Stimulated activated naive CD8-positive, alpha-beta T cell treated with anti-CD3 and anti-CD28 coated beads, Interleukin-15, Interleukin-2, amounts not matched to agents 100 ng/mL and 50 ng/mL, for 24 hours (primary cell): ENCODE results near the gene KRT83.
"Not testable (repeated sequence)": the region's sequence is repeated elsewhere in the genome, so short reads cannot be mapped to it uniquely, and the experiment has no call there.

Experiments used
- H3K27ac Mint-ChIP-seq: one replicate; pipeline ENCODE4 v1.8.0; 2021; ENCODE audit warnings: mild to moderate bottlenecking, mixed read lengths
- H3K27me3 Mint-ChIP-seq: one replicate; pipeline ENCODE4 v1.8.0; 2021; ENCODE audit warnings: mixed read lengths
- H3K36me3 Mint-ChIP-seq: one replicate; pipeline ENCODE4 v1.8.0; 2021; ENCODE audit warnings: low read depth, mixed read lengths
- H3K4me1 Mint-ChIP-seq: one replicate; pipeline ENCODE4 v1.8.0; 2021; ENCODE audit warnings: low read depth, mixed read lengths
- H3K4me3 Mint-ChIP-seq: one replicate; pipeline ENCODE4 v1.8.0; 2021; ENCODE audit warnings: mild to moderate bottlenecking, mixed read lengths
- H3K9me3 Mint-ChIP-seq: one replicate; pipeline ENCODE4 v1.8.0; 2021; ENCODE audit warnings: mixed read lengths

KRT83 gene

GRCh38 chr12:52298677-52299190, 22.5 kb downstream of the KRT83 start:
- Mint-ChIP-seq H3K27me3 (peaks cover 9% of the 10 kb centered on the region), H3K4me3 (no peak overlapping the region), H3K4me1 (no peaks in the 10 kb centered on the region), H3K36me3 (no peaks in the 10 kb centered on the region), H3K9me3 (no peaks in the 10 kb centered on the region), H3K27ac (no peak overlapping the region)

- Mint-ChIP-seq H3K4me1 (no peaks in the 10 kb centered on the region), H3K36me3 (no peaks in the 10 kb centered on the region), H3K9me3 (no peaks in the 10 kb centered on the region), H3K27ac (no peak overlapping the region), H3K4me3 (no peak overlapping the region), H3K27me3 (peaks cover 9% of the 10 kb centered on the region)
These were observed 24.5 kb downstream of the KRT83 start for GRCh38 chr12:52296572-52297215.

- H3K36me3 Mint-ChIP-seq: no peaks in the 10 kb centered on the region
- no peak overlapping the region for H3K27ac Mint-ChIP-seq
- no peaks in the 10 kb centered on the region for H3K9me3 Mint-ChIP-seq
- peaks cover 12% of the 10 kb centered on the region for H3K27me3 Mint-ChIP-seq
- H3K4me3 Mint-ChIP-seq: no peak overlapping the region
- no peaks in the 10 kb centered on the region for H3K4me1 Mint-ChIP-seq
These were observed 25.5 kb downstream of the KRT83 start for GRCh38 chr12:52295663-52296062.

GRCh38 chr12:52294803-52295202, 26.4 kb downstream of the KRT83 start:
- H3K4me1 Mint-ChIP-seq: no peaks in the 10 kb centered on the region
- H3K27ac Mint-ChIP-seq: no peak overlapping the region
- no peaks in the 10 kb centered on the region for H3K9me3 Mint-ChIP-seq
- H3K4me3 Mint-ChIP-seq: no peak overlapping the region
- no peaks in the 10 kb centered on the region for H3K36me3 Mint-ChIP-seq
- H3K27me3 Mint-ChIP-seq: peaks cover 12% of the 10 kb centered on the region

GRCh38 chr12:52293926-52294325, 27.3 kb downstream of the KRT83 start:
- Mint-ChIP-seq H3K9me3 (no peaks in the 10 kb centered on the region), H3K27ac (no peak overlapping the region), H3K27me3 (peaks cover 5% of the 10 kb centered on the region), H3K36me3 (no peaks in the 10 kb centered on the region), H3K4me3 (no peak overlapping the region), H3K4me1 (no peaks in the 10 kb centered on the region)

- H3K9me3 Mint-ChIP-seq: no peaks in the 10 kb centered on the region
- peaks cover 4% of the 10 kb centered on the region for H3K27me3 Mint-ChIP-seq
- H3K36me3 Mint-ChIP-seq: no peaks in the 10 kb centered on the region
- no peak within 1 kb of the TSS for H3K4me3 Mint-ChIP-seq
- H3K4me1 Mint-ChIP-seq: peaks cover 7% of the 10 kb centered on the region
- no peak within 1 kb of the TSS for H3K27ac Mint-ChIP-seq
These were observed 29.8 kb downstream of the KRT83 start, which contains the start of gene KRT81 for GRCh38 chr12:52291267-52291935. Gene KRT81, minus strand, starts transcription at chr12:52291534. Its CDS starts 69 bp downstream, at chr12:52291465.

- H3K9me3 Mint-ChIP-seq, H3K27me3 Mint-ChIP-seq, H3K4me3 Mint-ChIP-seq, H3K36me3 Mint-ChIP-seq, H3K27ac Mint-ChIP-seq, H3K4me1 Mint-ChIP-seq: not testable (repeated sequence)
These were observed 30.6 kb downstream of the KRT83 start for GRCh38 chr12:52290483-52291134.

GRCh38 chr12:52287816-52288805, 33.1 kb downstream of the KRT83 start:
- peak overlapping the region; percentile 0 for H3K27ac Mint-ChIP-seq

GRCh38 chr12:52286857-52287785, 34.1 kb downstream of the KRT83 start:
- not testable (repeated sequence) for H3K27ac Mint-ChIP-seq, H3K27me3 Mint-ChIP-seq, H3K9me3 Mint-ChIP-seq, H3K4me3 Mint-ChIP-seq, H3K4me1 Mint-ChIP-seq, H3K36me3 Mint-ChIP-seq

More at GRCh38 chr12:52287816-52288805, 33.1 kb downstream of the KRT83 start:
- not testable (repeated sequence) for H3K27me3 Mint-ChIP-seq, H3K36me3 Mint-ChIP-seq, H3K4me1 Mint-ChIP-seq, H3K4me3 Mint-ChIP-seq, H3K9me3 Mint-ChIP-seq

GRCh38 chr12:52285851-52286530, 35.2 kb downstream of the KRT83 start:
- H3K27ac Mint-ChIP-seq: no peak overlapping the region
- H3K4me1 Mint-ChIP-seq: peaks cover 7% of the 10 kb centered on the region

GRCh38 chr12:52285172-52285745, 35.9 kb downstream of the KRT83 start:
- H3K4me3 Mint-ChIP-seq: no peak overlapping the region
- H3K27me3 Mint-ChIP-seq: no peaks in the 10 kb centered on the region
- H3K36me3 Mint-ChIP-seq: no peaks in the 10 kb centered on the region
- no peaks in the 10 kb centered on the region for H3K9me3 Mint-ChIP-seq
- H3K27ac Mint-ChIP-seq: no peak overlapping the region
- peaks cover 7% of the 10 kb centered on the region for H3K4me1 Mint-ChIP-seq

More at GRCh38 chr12:52285851-52286530, 35.2 kb downstream of the KRT83 start:
- Mint-ChIP-seq H3K9me3 (no peaks in the 10 kb centered on the region), H3K4me3 (no peak overlapping the region), H3K36me3 (no peaks in the 10 kb centered on the region), H3K27me3 (no peaks in the 10 kb centered on the region)

- Mint-ChIP-seq H3K9me3 (no peaks in the 10 kb centered on the region), H3K27me3 (peaks cover 3% of the 10 kb centered on the region), H3K4me3 (no peak overlapping the region), H3K36me3 (no peaks in the 10 kb centered on the region), H3K4me1 (peaks cover 7% of the 10 kb centered on the region), H3K27ac (no peak overlapping the region)
These were observed 36.5 kb downstream of the KRT83 start for GRCh38 chr12:52284562-52285171.
